ENCODE data around the gene USP13.

DNA sequence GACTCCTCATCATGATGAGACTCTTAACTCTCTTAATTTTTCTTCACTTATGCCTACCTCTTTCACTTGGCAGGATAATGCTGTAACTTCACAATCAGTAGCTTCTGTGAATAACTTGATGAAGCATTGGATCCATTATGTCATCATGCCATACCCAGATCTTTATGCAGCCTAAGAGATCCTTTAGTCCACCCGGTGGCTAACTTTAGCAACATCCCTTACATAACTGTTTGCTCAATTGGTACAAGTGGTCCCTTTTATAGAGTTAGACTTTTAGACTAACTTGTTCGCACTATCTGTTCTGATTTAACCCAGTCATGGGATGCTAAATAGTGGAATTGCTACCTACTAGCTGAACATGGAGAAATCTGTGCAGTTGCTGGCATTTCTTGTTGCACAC lies 184.5 kb downstream of the USP13 start:
- TF ChIP-seq, protein P1, sequence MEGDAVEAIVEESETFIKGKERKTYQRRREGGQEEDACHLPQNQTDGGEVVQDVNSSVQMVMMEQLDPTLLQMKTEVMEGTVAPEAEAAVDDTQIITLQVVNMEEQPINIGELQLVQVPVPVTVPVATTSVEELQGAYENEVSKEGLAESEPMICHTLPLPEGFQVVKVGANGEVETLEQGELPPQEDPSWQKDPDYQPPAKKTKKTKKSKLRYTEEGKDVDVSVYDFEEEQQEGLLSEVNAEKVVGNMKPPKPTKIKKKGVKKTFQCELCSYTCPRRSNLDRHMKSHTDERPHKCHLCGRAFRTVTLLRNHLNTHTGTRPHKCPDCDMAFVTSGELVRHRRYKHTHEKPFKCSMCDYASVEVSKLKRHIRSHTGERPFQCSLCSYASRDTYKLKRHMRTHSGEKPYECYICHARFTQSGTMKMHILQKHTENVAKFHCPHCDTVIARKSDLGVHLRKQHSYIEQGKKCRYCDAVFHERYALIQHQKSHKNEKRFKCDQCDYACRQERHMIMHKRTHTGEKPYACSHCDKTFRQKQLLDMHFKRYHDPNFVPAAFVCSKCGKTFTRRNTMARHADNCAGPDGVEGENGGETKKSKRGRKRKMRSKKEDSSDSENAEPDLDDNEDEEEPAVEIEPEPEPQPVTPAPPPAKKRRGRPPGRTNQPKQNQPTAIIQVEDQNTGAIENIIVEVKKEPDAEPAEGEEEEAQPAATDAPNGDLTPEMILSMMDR (IDR thresholded peaks at IDR 0.05), result no peak
- no peak for TF ChIP-seq POLR2AphosphoS5 (IDR thresholded peaks at IDR 0.05)

Data from gastroesophageal sphincter (tissue), 3 donors.